HL-60/S4 treated with retinoic acid at 250 ng/mL for 4 days and 3 days (cell line): Measurements from ENCODE around the gene AGBL1.
"Not testable (repeated sequence)": the region's sequence is repeated elsewhere in the genome, so short reads cannot be mapped to it uniquely, and the experiment has no call there.

ENCODE experiments used
- in situ Hi-C: fragments of 300-500 bp; cut with MboI; formaldehyde crosslinking; loops from 2 replicates; pipeline ENCODE4 v1.7.0; 2022; ENCODE audit warnings: low sequenced_read_pairs

The AGBL1 gene

GRCh38 chr15:86849558-86850285 lies 770.1 kb downstream of the AGBL1 start:
- in situ Hi-C loops: no loop called here

GRCh38 chr15:86850939-86851338 lies 771.3 kb downstream of the AGBL1 start:
- in situ Hi-C loops: no loop called here

GRCh38 chr15:86852741-86853140 lies 773.1 kb downstream of the AGBL1 start:
- in situ Hi-C loops: no loop called here

GRCh38 chr15:86854176-86854575 lies 774.5 kb downstream of the AGBL1 start:
- in situ Hi-C loops: no loop called here

GRCh38 chr15:86855307-86856291 lies 775.9 kb downstream of the AGBL1 start:
- in situ Hi-C loops: no loop called here

- in situ Hi-C loops: no loop called here
Measured at GRCh38 chr15:86857701-86858100, 778.0 kb downstream of the AGBL1 start.

- in situ Hi-C loops: no loop called here
Measured at GRCh38 chr15:86863226-86863915, 783.7 kb downstream of the AGBL1 start.

GRCh38 chr15:86865920-86866319 lies 786.2 kb downstream of the AGBL1 start:
- in situ Hi-C loops: no loop called here

- in situ Hi-C loops: no loop called here
Measured at GRCh38 chr15:86870846-86871245, 791.2 kb downstream of the AGBL1 start.

- in situ Hi-C loops: no loop called here
Measured at GRCh38 chr15:86871964-86872363, 792.3 kb downstream of the AGBL1 start.

GRCh38 chr15:86872782-86873181 lies 793.1 kb downstream of the AGBL1 start:
- in situ Hi-C loops: no loop called here

GRCh38 chr15:86875067-86875466 lies 795.4 kb downstream of the AGBL1 start:
- in situ Hi-C loops: no loop called here

GRCh38 chr15:86876387-86876944 lies 796.8 kb downstream of the AGBL1 start:
- in situ Hi-C loops: no loop called here

GRCh38 chr15:86877171-86877631 lies 797.5 kb downstream of the AGBL1 start:
- in situ Hi-C loops: no loop called here

- in situ Hi-C loops: not testable (repeated sequence)
Measured at GRCh38 chr15:86878844-86879243, 799.2 kb downstream of the AGBL1 start.

GRCh38 chr15:86879250-86880229 lies 799.9 kb downstream of the AGBL1 start:
- in situ Hi-C loops: no loop called here

GRCh38 chr15:86885616-86886015 lies 805.9 kb downstream of the AGBL1 start:
- in situ Hi-C loops: no loop called here

GRCh38 chr15:86892774-86893449 lies 813.2 kb downstream of the AGBL1 start:
- in situ Hi-C loops: no loop called here

GRCh38 chr15:86894269-86894668 lies 814.6 kb downstream of the AGBL1 start:
- in situ Hi-C loops: no loop called here
